HG03571 (cell line): ENCODE data around the gene MAGEC1.
"Not testable (repeated sequence)": the region's sequence is repeated elsewhere in the genome, so short reads cannot be mapped to it uniquely, and the experiment has no call there.

Experiments
- ATAC-seq: cut with Tn5 transposase; IDR thresholded peaks from one replicate; pipeline ENCODE4 v1.9.1; 2021; ENCODE audit not compliant: unreplicated experiment

MAGEC1 gene

GRCh38 chrX:141903400-141904155 is at the start of gene MAGEC1:
MAGEC1 (plus strand) TSS chrX:141903894; CDS start chrX:141905073, 1,179 bp downstream.
- ATAC-seq: no peak

GRCh38 chrX:141857479-141857878 is 46.2 kb upstream of the MAGEC1 start:
- no peak for ATAC-seq

- ATAC-seq: no peak
Observed at GRCh38 chrX:141879616-141880015, 24.1 kb upstream of the MAGEC1 start.

GRCh38 chrX:141888811-141889210 is 14.9 kb upstream of the MAGEC1 start:
- ATAC-seq: not testable (repeated sequence)

GRCh38 chrX:141894733-141895132 is 9.0 kb upstream of the MAGEC1 start:
- no peak for ATAC-seq

- ATAC-seq: no peak
Observed at GRCh38 chrX:141897690-141898089, 6.0 kb upstream of the MAGEC1 start.

- ATAC-seq: no peak
Observed at GRCh38 chrX:141902366-141902765, 1.3 kb upstream of the MAGEC1 start.

GRCh38 chrX:141904262-141904661 is 568 bp downstream of the MAGEC1 start:
- ATAC-seq: no peak

GRCh38 chrX:141917801-141918200 is 14.1 kb downstream of the MAGEC1 start:
- no peak for ATAC-seq

- no peak for ATAC-seq
Observed at GRCh38 chrX:141924293-141924692, 20.6 kb downstream of the MAGEC1 start.

GRCh38 chrX:141928432-141928831 is 24.7 kb downstream of the MAGEC1 start:
- ATAC-seq: no peak

- no peak for ATAC-seq
Observed at GRCh38 chrX:141934059-141934641, 30.5 kb downstream of the MAGEC1 start.

GRCh38 chrX:141935645-141936044 is 32.0 kb downstream of the MAGEC1 start:
- ATAC-seq: no peak

GRCh38 chrX:141936080-141936479 is 32.4 kb downstream of the MAGEC1 start:
- ATAC-seq: no peak

GRCh38 chrX:141941234-141941633 is 37.5 kb downstream of the MAGEC1 start:
- ATAC-seq: no peak

GRCh38 chrX:141945426-141945825 is 41.7 kb downstream of the MAGEC1 start:
- ATAC-seq: no peak

GRCh38 chrX:141947350-141947749 is 43.7 kb downstream of the MAGEC1 start:
- no peak for ATAC-seq

- no peak for ATAC-seq
Observed at GRCh38 chrX:141952603-141953002, 48.9 kb downstream of the MAGEC1 start.

GRCh38 chrX:141958675-141959074 is 55.0 kb downstream of the MAGEC1 start:
- ATAC-seq: no peak
